OCI-LY7 (cell line): ENCODE results near the gene PBX1. TPM values are rescaled to one million over a fixed set of nuclear protein-coding genes. Genes with fewer than 3 reads are reported as not detected.
A peak's percentile ranks its signal among the peaks of the same experiment; 100 is the strongest.

ENCODE experiments used
- BruUV-seq: library from RNA; stranded (reverse); fragments of 400-500 nt; replicated peaks from 2 replicates; lab custom pipeline; 2021; lab: Mats Ljungman, UMichigan
- CTCF ChIA-PET: fragments of 300-600 bp; sonication (Branson Sonifier 250); formaldehyde crosslinking; loops from one replicate; lab custom pipeline; 2022; ENCODE audit warnings: antibody characterized with exemption; ENCODE audit not compliant: unreplicated experiment; lab: Charles Lee
- POLR2A ChIA-PET: fragments of 300-600 bp; sonication (Branson Sonifier 250); formaldehyde crosslinking; loops from one replicate; lab custom pipeline; 2022; ENCODE audit warnings: antibody characterized with exemption; lab: Charles Lee
- DNase-seq: peaks from one replicate; pipeline ENCODE4 v3.0.0-alpha.2; 2015; ENCODE audit warnings: low spot score
- H2AFZ ChIP-seq: fragments of 200-600 bp; sonication (generic), shearing (Covaris generic); 2 replicates; pipeline ENCODE4 v1.6.1; 2014; ENCODE audit warnings: mild to moderate bottlenecking, antibody characterized with exemption, low read length, moderate library complexity
- H3K27ac ChIP-seq: fragments of 200-600 bp; sonication (generic); 2 replicates; pipeline ENCODE4 v1.5.1; 2014; ENCODE audit warnings: mixed run types, low read depth, mild to moderate bottlenecking, moderate library complexity, low read length, inconsistent platforms; ENCODE audit not compliant: poor library complexity, severe bottlenecking
- H3K36me3 ChIP-seq: fragments of 200-600 bp; sonication (generic); 2 replicates; pipeline ENCODE4 v1.6.1; 2014; ENCODE audit warnings: mild to moderate bottlenecking, antibody characterized with exemption, low read length, moderate library complexity, mixed read lengths; ENCODE audit not compliant: insufficient read depth
- H3K4me1 ChIP-seq: fragments of 200-600 bp; sonication (generic); 2 replicates; pipeline ENCODE4 v1.5.1; 2014; ENCODE audit warnings: mild to moderate bottlenecking, low read length; ENCODE audit not compliant: insufficient read depth, poor library complexity, severe bottlenecking
- H3K4me2 ChIP-seq: fragments of 200-600 bp; sonication (generic); 2 replicates; pipeline ENCODE4 v1.6.1; 2014; ENCODE audit warnings: mild to moderate bottlenecking, low read length
- H3K4me3 ChIP-seq: fragments of 200-600 bp; sonication (generic); 2 replicates; pipeline ENCODE4 v1.5.1; 2014; ENCODE audit warnings: mild to moderate bottlenecking, low read depth, low read length; ENCODE audit not compliant: poor library complexity, severe bottlenecking
- H3K79me2 ChIP-seq: fragments of 200-600 bp; sonication (generic); 2 replicates; pipeline ENCODE4 v1.6.1; 2016; ENCODE audit warnings: low read depth, mild to moderate bottlenecking, low read length, moderate library complexity, mixed read lengths; ENCODE audit not compliant: insufficient read depth
- H3K9me2 ChIP-seq: fragments of 200-600 bp; sonication (generic); 2 replicates; pipeline ENCODE4 v1.6.1; 2016; ENCODE audit warnings: mild to moderate bottlenecking, low read length, mixed read lengths; ENCODE audit not compliant: insufficient read depth
- H3K9me3 ChIP-seq: fragments of 200-600 bp; sonication (generic); 2 replicates; pipeline ENCODE4 v1.6.1; 2014; ENCODE audit warnings: mild to moderate bottlenecking, mixed run types, low read length, mixed read lengths
- H4K20me1 ChIP-seq: fragments of 200-600 bp; sonication (generic); 2 replicates; pipeline ENCODE4 v1.6.1; 2014; ENCODE audit warnings: mild to moderate bottlenecking, antibody characterized with exemption, low read length, moderate library complexity, mixed read lengths; ENCODE audit not compliant: insufficient read depth
- CTCF ChIP-seq: fragments of 200-600 bp; sonication (generic); conservative IDR thresholded peaks from 2 replicates; pipeline ENCODE4 v1.5.1; 2014; ENCODE audit warnings: mild to moderate bottlenecking, antibody characterized with exemption, low read length, moderate library complexity, mixed read lengths
- EZH2phosphoT487 ChIP-seq: fragments of 200-600 bp; sonication (generic); IDR thresholded peaks from 2 replicates; pipeline ENCODE4 v1.6.1; 2018; ENCODE audit warnings: low read depth, borderline replicate concordance, mild to moderate bottlenecking, mixed run types, antibody characterized with exemption, low read length, moderate library complexity, mixed read lengths
- intact Hi-C: fragments of 100-400 bp; cut with micrococcal nuclease; formaldehyde crosslinking; loops from one replicate; pipeline ENCODE4 v1.10.0; 2022; ENCODE audit not compliant: unreplicated experiment
- total RNA-seq, 2 experiments: library from RNA; depleted of rRNA in 1 of 2; stranded (reverse); fragments of >200 nt in 1 of 2; shearing (Covaris generic) in 1 of 2; gene quantifications; 2 replicates each; pipeline ENCODE4 v1.2.3, GENCODE V29; 2014 to 2022

Gene PBX1
- total RNA-seq, 2 experiments from 2014 or later = not detected

GRCh38 chr1:164660412-164660772 lies 101.4 kb downstream of the PBX1 start:
- Histone ChIP-seq H3K36me3 (no peaks in the 10 kb centered on the region), H4K20me1 (no peaks in the 10 kb centered on the region), H3K4me2 (no peak overlapping the region), H3K9me2 (no peaks in the 10 kb centered on the region), H2AFZ (no peak overlapping the region), H3K4me1 (no peaks in the 10 kb centered on the region), H3K9me3 (no peaks in the 10 kb centered on the region), H3K27ac (no peak overlapping the region), H3K79me2 (no peaks in the 10 kb centered on the region), H3K4me3 (no peak overlapping the region)
- POLR2A ChIA-PET = interaction anchor here (1.2 kb wide), 1 partner anchor 14 kb away, joined by 3 read pairs; no protein-coding TSS in a partner anchor
- DNase-seq = peak; percentile 0
- intact Hi-C loops = no loop called here
- no peak for TF ChIP-seq CTCF
- no peak for TF ChIP-seq EZH2phosphoT487
- BruUV-seq = no TSS peak
- CTCF ChIA-PET = no interaction called here

- Histone ChIP-seq H2AFZ (no peak overlapping the region), H3K27ac (no peak overlapping the region), H3K9me3 (no peaks in the 10 kb centered on the region), H3K4me3 (no peak overlapping the region), H3K9me2 (no peaks in the 10 kb centered on the region), H3K36me3 (no peaks in the 10 kb centered on the region), H4K20me1 (no peaks in the 10 kb centered on the region), H3K4me1 (no peaks in the 10 kb centered on the region), H3K79me2 (no peaks in the 10 kb centered on the region), H3K4me2 (no peak overlapping the region)
- TF ChIP-seq CTCF (no peak), EZH2phosphoT487 (no peak)
- intact Hi-C loops = no loop called here
- CTCF ChIA-PET = no interaction called here
- DNase-seq = no peak
- POLR2A ChIA-PET = interaction anchor here (1.2 kb wide), 1 partner anchor 13 kb away, joined by 3 read pairs; no protein-coding TSS in a partner anchor
- BruUV-seq = no TSS peak
Measured at GRCh38 chr1:164660775-164661174, 101.8 kb downstream of the PBX1 start.

GRCh38 chr1:164662462-164662861 lies 103.5 kb downstream of the PBX1 start:
- TF ChIP-seq EZH2phosphoT487 (no peak), CTCF (no peak)
- Histone ChIP-seq H3K9me2 (no peaks in the 10 kb centered on the region), H3K4me2 (no peak overlapping the region), H3K4me3 (no peak overlapping the region), H3K27ac (no peak overlapping the region), H3K79me2 (no peaks in the 10 kb centered on the region), H3K9me3 (no peaks in the 10 kb centered on the region), H4K20me1 (no peaks in the 10 kb centered on the region), H2AFZ (no peak overlapping the region), H3K36me3 (no peaks in the 10 kb centered on the region), H3K4me1 (no peaks in the 10 kb centered on the region)
- ChIA-PET CTCF (no interaction called here), POLR2A (no interaction called here)
- no peak for DNase-seq
- intact Hi-C loops = no loop called here
- no TSS peak for BruUV-seq
